ENCODE results near the gene PRKCD.

GRCh38 chr3:53221827-53222182, 60.8 kb downstream of the PRKCD start:
- TF ChIP-seq CTCF (IDR thresholded peaks at IDR 0.05; ENCODE audit: low read depth, low read length) (no peak), POLR2A (IDR thresholded peaks at IDR 0.05; ENCODE audit: extremely low read depth, insufficient read length) (no peak), MYC (IDR thresholded peaks at IDR 0.05; ENCODE audit: low read depth, low read length) (no peak)

All from NB4 (cell line).